T-helper 1 cell treated with Interleukin-12 subunit alpha and Interleukin-12 subunit beta and Interleukin-4 antibody, amounts not matched to agents 30 μg/mL and 1 μg/mL, for 36 hours (primary cell): ENCODE results near the gene NPDC1.
"Not testable (repeated sequence)": the region's sequence is repeated elsewhere in the genome, so short reads cannot be mapped to it uniquely, and the experiment has no call there.

Source experiments
- H3K27ac Mint-ChIP-seq: one replicate; pipeline ENCODE4 v1.8.0; 2021; ENCODE audit warnings: mild to moderate bottlenecking, mixed read lengths
- H3K27me3 Mint-ChIP-seq: one replicate; pipeline ENCODE4 v1.8.0; 2021; ENCODE audit warnings: low read depth, mixed read lengths
- H3K36me3 Mint-ChIP-seq: one replicate; pipeline ENCODE4 v1.8.0; 2021; ENCODE audit warnings: low read depth, mixed read lengths
- H3K4me1 Mint-ChIP-seq: one replicate; pipeline ENCODE4 v1.8.0; 2021; ENCODE audit warnings: low read depth, mixed read lengths
- H3K4me3 Mint-ChIP-seq: one replicate; pipeline ENCODE4 v1.8.0; 2021; ENCODE audit warnings: mild to moderate bottlenecking, moderate library complexity, mixed read lengths
- H3K9me3 Mint-ChIP-seq: one replicate; pipeline ENCODE4 v1.8.0; 2021; ENCODE audit warnings: mixed read lengths

The NPDC1 gene

DNA sequence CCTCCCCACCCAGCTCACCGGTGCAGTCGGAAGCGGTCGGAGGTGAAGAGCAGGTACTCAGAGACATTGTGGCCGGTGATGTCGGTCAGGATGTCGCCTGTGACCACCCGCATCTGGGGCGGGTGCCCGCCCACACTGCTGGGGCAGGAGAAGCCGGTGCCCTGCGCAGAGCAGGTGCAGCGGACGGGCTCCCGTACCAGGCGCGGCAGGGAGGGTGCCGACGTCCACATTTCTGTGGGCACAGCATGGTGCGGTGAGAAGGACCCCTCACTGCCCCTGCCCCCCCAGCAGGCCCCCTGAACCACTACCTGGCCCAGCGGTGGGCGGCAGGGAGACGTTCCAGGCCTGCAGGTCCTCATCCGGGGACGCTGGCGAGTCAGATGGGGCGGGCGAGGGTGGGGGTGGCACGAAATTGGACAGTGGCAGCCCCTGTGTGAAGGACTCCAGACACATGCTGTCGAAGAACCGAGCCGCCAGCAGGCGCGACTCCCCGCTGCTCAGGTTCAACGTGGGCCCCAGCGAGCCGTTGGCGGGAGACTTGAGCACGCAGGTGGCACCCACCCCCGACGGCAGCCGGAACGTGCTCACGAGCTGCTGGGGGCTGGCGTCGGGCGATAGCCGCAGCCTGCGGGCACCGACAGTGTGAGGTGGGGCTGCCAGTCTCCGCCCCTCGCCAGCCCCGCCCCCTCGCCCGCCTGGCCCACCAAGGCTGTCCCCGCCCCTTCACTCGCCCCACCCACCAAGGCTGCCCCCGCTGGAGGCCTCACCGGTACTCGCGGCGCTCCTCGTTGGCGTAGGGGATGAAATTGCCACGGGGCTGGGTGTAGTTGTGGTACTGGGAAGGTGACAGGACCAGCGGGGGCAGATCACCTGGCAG lies 33.0 kb downstream of the NPDC1 start:
- no peaks in the 10 kb centered on the region for H3K9me3 Mint-ChIP-seq
- no peak overlapping the region for H3K27ac Mint-ChIP-seq
- no peak overlapping the region for H3K4me3 Mint-ChIP-seq

DNA sequence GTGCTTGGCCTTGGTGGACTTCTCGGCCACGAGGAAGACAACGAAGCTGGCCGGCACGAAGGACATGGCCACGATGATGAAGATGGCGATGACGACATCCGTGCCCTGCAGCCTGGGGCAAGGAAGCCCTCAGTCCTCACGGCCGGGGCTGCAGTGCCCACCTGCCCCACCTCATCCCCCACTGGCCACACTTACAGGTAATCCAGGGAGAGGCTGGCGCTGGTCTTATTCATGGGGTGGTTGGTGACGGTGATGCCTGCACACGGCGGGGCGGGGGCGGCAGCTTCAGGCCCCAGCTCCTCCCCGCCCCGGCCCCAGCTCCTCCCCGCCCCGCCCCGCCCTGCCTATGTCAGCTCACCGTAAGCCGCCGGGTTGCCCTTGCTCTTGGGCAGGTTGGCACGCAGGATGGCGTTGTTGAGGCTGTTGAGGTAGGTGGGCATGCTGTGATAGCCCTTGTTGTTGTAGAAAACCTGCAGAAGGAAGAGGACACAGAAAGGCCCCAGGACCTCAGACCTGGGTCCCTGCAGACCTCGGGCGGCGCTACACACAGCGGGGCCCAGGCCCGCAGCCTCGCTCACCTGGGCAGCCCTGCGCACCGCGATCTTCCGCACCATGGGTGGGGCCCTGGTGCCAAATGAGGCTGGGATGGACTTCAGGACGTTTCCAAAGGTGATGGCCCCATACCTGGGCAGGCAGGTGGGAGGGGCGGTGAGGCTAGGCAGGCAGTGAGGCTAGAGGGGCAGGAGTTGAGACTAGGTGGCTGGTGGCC lies 33.9 kb downstream of the NPDC1 start:
- H3K27ac Mint-ChIP-seq: no peak overlapping the region
- no peaks in the 10 kb centered on the region for H3K27me3 Mint-ChIP-seq
- H3K36me3 Mint-ChIP-seq: peaks cover 3% of the 10 kb centered on the region
- H3K4me3 Mint-ChIP-seq: no peak overlapping the region
- H3K4me1 Mint-ChIP-seq: no peaks in the 10 kb centered on the region
- no peaks in the 10 kb centered on the region for H3K9me3 Mint-ChIP-seq

More for the DNA sequence above, 33.0 kb downstream of the NPDC1 start:
- Mint-ChIP-seq H3K4me1 (no peaks in the 10 kb centered on the region), H3K36me3 (peaks cover 3% of the 10 kb centered on the region), H3K27me3 (no peaks in the 10 kb centered on the region)

DNA sequence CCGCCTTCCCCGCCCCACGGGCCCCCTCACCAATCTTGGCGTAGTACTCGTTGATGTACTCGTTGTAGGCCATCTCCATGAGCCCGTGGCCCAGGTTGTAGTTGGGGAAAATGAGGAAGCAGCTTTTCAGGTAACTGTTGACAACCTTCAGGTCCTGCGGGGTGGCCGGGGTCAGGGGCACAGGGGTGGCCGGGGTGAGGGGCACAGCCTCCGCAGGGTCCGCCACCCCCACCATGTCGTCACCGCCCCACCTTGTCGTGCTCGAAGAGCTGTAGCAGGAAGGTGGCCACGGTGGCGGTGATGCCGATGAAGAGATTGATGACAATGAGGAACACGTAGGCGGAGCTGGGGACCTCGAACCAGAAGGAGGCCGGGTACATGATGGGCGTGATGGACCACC lies 34.8 kb downstream of the NPDC1 start:
- no peaks in the 10 kb centered on the region for H3K4me1 Mint-ChIP-seq
- no peaks in the 10 kb centered on the region for H3K36me3 Mint-ChIP-seq
- H3K4me3 Mint-ChIP-seq: no peak overlapping the region
- H3K27me3 Mint-ChIP-seq: no peaks in the 10 kb centered on the region
- H3K9me3 Mint-ChIP-seq: no peaks in the 10 kb centered on the region
- no peak overlapping the region for H3K27ac Mint-ChIP-seq

DNA sequence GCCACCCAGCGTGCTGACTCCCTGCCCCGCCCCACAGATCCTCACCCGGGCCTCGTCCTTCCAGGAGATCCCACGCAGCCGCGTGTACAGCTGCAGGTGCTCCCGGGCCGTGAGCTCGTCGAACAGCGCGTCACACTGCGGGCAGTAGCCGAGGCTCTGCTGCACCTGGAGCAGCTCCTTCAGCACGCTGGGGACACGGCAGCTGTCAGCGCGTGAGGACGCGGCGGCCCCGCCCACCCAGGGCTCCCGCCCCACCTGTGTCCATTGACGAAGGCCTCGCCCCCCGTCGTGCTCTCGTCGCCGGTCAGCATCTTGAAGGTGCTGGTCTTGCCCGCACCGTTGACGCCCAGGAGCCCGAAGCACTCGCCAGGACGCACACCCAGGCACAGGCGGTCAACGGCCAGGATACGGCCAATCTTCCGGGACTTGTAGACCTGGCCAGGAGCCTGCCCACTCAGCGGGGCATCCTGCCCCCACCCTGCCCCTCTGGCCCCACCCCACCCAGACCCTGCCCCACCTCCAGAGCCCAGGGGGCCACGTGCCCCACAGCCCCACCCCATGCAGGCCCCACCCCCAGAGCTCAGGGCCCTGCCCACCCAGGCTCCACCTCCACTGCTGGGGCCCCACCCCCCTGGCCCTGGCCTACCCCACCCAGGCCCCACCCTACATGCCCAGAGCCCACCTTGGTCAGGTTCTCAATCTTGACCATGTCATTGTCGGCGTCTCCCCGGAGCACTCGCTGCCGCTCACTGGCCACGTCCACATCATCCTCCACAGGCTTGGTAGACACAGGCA lies 35.8 kb downstream of the NPDC1 start:
- no peak overlapping the region for H3K27ac Mint-ChIP-seq
- H3K9me3 Mint-ChIP-seq: no peaks in the 10 kb centered on the region
- no peaks in the 10 kb centered on the region for H3K4me1 Mint-ChIP-seq
- no peak overlapping the region for H3K4me3 Mint-ChIP-seq
- no peaks in the 10 kb centered on the region for H3K27me3 Mint-ChIP-seq
- H3K36me3 Mint-ChIP-seq: no peaks in the 10 kb centered on the region

DNA sequence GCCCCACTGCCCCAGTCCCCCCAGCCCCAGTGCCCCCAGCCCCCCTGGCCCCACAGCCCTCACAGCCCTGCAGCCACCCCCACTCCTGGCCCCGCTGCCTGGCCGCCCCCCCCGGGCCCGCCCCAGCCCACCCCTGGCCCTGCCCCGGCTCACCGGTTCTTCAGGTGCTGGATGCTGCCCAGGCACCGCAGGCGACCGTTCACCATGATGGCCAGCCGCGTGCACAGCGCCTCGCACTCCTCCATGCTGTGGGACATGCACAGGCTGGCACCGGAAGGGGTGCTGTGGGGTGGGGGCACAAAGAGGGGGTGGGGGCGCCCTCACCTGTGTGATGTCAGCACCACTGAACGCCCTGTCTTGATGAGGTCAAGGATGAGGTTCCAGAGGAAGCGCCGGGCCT lies 36.8 kb downstream of the NPDC1 start:
- peaks cover 2% of the 10 kb centered on the region for H3K4me1 Mint-ChIP-seq
- no peak overlapping the region for H3K4me3 Mint-ChIP-seq
- H3K27me3 Mint-ChIP-seq: no peaks in the 10 kb centered on the region
- no peaks in the 10 kb centered on the region for H3K9me3 Mint-ChIP-seq
- no peak overlapping the region for H3K27ac Mint-ChIP-seq
- H3K36me3 Mint-ChIP-seq: no peaks in the 10 kb centered on the region

DNA sequence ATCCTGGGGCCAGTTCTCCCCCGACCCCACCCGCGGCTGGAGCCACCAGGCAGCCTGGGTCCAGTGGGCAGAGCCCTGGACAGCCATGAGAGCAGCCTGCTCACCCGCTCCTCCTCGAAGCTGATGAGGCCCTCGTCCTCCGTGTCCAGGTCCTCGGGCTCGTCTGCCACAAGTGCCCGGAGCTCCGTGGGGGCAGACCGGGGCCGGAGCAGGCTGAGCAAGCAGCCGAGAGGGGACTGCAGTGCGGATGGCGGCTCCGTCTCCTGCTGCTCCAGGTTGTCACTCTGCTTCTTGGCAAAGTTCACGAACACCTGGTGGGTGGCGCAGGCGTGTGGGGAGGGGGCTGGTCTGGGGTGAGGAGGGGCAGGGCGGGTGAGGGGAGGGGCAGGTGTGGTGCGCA lies 37.7 kb downstream of the NPDC1 start:
- Mint-ChIP-seq H3K36me3 (no peaks in the 10 kb centered on the region), H3K27ac (no peak overlapping the region), H3K9me3 (no peaks in the 10 kb centered on the region), H3K4me1 (peaks cover 2% of the 10 kb centered on the region), H3K27me3 (no peaks in the 10 kb centered on the region), H3K4me3 (no peak overlapping the region)

DNA sequence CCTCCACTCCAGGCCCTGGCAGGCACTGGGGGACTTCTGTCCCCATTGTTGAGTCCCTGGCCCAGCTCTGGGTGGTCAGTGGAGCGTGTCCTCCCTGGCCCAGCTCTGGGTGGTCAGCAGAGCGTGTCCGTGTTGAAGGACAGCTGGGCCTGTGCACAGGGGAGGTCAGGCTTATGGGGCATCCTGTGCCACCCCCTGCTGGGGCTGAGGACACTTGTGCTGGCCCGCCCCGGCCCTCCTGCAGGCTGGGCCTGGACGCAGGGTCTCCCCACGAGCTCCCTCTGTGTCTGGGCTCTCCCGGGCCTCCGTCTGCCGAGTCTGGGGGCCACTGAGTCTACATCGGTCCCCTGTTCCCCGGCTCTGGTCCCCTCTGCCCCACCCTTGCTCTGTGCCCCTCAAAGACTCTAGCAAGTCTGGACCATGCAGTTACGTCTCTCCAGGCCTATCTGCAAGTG lies 38.1 kb downstream of the NPDC1 start:
- Mint-ChIP-seq H3K9me3 (no peaks in the 10 kb centered on the region), H3K27ac (no peak overlapping the region)

DNA sequence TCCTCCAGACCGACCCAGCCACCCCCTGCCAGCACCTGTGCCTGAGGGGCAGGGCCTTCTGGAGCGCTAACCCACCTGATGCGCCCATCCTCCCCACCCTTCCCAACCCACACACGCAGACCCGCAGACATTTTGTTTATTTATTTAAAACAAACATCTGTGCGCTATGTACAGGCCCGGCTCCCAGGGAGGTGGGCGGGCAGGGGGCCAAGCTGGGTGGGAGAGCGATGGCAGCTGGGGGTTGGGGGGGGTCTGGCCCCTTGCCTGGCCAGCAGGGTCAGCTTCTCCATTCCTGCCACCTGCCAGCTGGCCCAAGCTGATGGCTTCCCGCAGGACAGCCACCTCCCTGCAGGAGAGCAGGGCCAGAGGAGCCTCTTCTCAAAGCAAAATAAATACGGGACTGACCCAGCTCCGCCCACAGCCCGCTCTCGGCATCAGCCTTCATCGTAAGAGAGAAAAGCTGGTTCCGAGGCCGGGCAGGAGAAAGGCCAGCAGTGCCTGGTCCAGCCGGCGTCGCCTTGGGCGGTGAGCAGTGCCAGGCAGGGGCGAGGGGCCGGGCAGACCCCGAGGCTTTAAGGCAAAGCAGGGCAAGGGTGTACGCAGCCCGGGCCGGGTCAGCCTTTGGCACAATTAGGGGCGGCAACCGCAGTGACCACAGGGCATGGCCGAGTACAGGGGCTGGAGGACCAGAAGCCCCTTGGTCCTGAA lies 38.7 kb downstream of the NPDC1 start:
- no peaks in the 10 kb centered on the region for H3K36me3 Mint-ChIP-seq
- H3K4me3 Mint-ChIP-seq: no peak overlapping the region
- H3K4me1 Mint-ChIP-seq: peaks cover 2% of the 10 kb centered on the region
- H3K9me3 Mint-ChIP-seq: no peaks in the 10 kb centered on the region
- H3K27ac Mint-ChIP-seq: no peak overlapping the region
- H3K27me3 Mint-ChIP-seq: no peaks in the 10 kb centered on the region

More for the DNA sequence above, 38.1 kb downstream of the NPDC1 start:
- Mint-ChIP-seq H3K27me3 (no peaks in the 10 kb centered on the region), H3K36me3 (no peaks in the 10 kb centered on the region), H3K4me1 (peaks cover 2% of the 10 kb centered on the region), H3K4me3 (no peak overlapping the region)

DNA sequence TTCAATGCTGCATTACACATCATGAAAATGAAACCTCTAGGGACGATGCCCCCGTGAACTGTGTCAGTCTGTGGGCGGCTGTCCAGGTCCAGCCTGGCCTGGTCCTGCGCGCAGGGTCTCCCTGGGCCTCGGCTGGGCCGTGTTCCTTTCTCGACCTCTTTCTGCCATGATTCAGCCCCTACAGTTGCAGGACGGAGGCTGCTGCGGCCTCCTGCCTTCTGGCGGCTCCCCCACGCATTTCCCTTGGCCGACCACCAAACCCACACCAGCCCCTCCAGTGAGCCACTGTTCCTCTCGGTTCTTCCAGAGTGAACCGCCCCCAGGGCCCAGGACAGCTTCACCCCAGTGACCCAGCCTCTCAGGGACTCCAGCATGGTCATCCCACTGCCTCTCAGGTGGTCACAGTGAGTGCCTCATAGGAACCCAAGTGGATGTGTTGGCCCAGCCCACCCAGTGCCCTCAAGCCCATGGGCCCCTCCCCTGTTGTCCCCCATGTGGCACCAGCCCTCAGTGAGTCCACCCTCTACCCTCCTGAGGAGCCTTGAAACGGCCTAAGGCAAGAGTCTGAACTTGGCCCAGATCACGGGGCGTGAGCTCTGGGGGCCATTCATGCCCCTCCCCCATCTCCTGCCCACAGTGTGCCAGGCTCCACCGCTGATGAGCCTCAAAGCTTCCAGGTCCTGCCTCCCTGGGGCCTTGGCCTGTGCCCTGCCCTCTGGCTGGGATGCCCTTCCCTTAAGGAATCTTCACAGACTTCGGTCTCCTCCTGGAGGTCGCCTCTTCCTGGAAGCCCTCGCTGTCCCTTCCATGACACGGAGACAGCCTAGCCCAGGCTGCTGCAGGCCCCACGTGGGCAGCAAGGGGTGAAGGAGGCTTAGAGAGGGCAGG lies 39.6 kb downstream of the NPDC1 start:
- Mint-ChIP-seq H3K27ac (no peak overlapping the region), H3K4me3 (no peak overlapping the region), H3K36me3 (no peaks in the 10 kb centered on the region), H3K9me3 (no peaks in the 10 kb centered on the region), H3K4me1 (peaks cover 2% of the 10 kb centered on the region), H3K27me3 (no peaks in the 10 kb centered on the region)

DNA sequence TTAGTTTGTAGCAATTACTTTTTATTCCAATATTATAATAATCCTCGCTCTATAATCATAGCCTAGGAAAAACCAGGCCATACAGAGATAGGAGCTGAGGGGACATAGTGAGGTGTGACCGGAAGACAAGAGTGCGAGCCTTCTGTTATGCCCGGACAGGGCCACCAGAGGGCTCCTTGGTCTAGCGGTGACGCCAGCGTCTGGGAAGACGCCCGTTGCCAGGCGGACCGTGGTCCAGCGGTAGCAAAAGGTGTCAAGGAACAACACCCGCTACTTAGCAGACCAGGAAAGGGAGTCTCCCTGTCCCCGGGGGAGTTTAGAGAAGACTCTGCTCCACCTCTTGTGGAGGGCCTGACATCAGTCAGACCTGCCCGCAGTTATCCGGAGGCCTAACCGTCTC lies 41.7 kb downstream of the NPDC1 start:
- H3K9me3 Mint-ChIP-seq, H3K4me3 Mint-ChIP-seq, H3K27ac Mint-ChIP-seq, H3K27me3 Mint-ChIP-seq, H3K36me3 Mint-ChIP-seq: not testable (repeated sequence)
- peaks cover 10% of the 10 kb centered on the region for H3K4me1 Mint-ChIP-seq

DNA sequence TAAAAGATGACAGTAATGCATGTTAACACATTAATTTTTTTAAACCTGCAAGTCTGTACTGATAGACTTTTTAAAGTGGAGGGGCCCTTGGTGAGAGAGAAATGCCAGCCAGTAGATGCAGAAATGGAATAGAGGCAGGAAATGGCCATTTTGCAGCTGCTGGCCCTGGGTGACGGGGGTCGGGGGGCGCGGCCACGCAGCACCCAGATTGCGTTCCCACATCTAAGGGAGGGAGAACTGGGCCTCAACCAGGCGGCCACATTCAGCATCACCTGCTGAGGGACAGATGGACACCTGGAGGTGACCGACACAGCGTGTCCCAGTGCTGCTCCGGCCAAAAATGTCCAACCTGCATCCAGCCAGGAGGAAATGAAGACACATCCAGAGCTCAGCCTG lies 43.3 kb downstream of the NPDC1 start:
- Mint-ChIP-seq H3K4me1 (peaks cover 17% of the 10 kb centered on the region), H3K4me3 (no peak overlapping the region), H3K27ac (no peak overlapping the region), H3K9me3 (no peaks in the 10 kb centered on the region), H3K36me3 (no peaks in the 10 kb centered on the region), H3K27me3 (peaks cover 2% of the 10 kb centered on the region)

DNA sequence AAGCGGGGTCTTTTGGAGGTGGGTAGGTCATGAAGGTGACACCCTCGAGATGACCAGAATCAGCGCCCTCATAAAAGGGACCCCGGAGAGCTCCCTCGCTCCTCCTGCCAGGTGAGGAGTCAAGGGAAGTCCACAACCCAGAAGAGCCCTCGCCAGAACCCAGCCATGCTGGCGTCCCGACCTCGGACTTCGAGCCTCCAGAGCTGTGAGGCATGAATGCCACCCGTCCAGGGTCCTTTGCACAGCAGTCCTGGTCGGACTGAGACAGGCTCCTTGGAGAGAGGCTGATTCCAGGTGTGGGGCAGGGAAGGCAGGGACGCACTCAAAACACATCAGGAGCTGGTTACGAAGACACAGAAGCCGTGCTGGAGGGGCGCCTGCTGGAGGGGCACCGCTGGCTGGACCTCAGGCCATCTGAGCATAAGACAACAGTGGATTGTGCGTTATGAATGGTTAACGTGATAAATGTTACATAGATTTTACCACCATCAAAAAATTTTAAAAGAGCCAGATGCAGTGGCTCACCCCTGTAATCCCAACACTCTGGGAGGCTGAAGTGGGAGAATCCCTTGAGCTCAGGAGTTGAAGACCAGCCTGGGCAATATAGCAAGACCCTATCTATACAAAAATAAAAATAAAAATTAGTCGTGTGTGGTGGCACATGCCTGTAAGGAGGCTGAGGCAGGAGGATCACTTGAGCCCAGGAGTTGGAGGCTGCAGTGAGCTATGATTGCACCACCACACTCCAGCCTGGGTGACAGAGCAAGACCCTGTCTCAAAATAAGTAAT lies 43.9 kb downstream of the NPDC1 start:
- Mint-ChIP-seq H3K36me3 (no peaks in the 10 kb centered on the region), H3K4me3 (no peak overlapping the region), H3K9me3 (no peaks in the 10 kb centered on the region), H3K27ac (no peak overlapping the region), H3K4me1 (peaks cover 19% of the 10 kb centered on the region), H3K27me3 (peaks cover 4% of the 10 kb centered on the region)
